Lung (tissue), 12 donors: ENCODE measurements around the gene MAP1LC3B. TPM values are rescaled to one million over a fixed set of nuclear protein-coding genes. Genes with fewer than 3 reads are reported as not detected.

Source experiments
- ATAC-seq: fragments of 200-7000 bp; cut with Tn5 transposase; one replicate; pipeline ENCODE4 v1.9.1; 2020; ENCODE audit warnings: moderate number of reproducible peaks; ENCODE audit not compliant: insufficient read depth, low FRiP score
- DNase-seq, 3 donors: peaks; one replicate each; pipeline ENCODE4 v3.0.0-alpha.2; 2013 to 2017
- H3K27ac ChIP-seq, 2 donors: one replicate each; pipeline ENCODE4 v1.5.1; 2013; ENCODE audit warnings: mild to moderate bottlenecking in 2 of 2, moderate library complexity in 2 of 2, control low read depth in 1 of 2, inconsistent platforms in 1 of 2, low read depth in 1 of 2, low read length in 1 of 2
- H3K27me3 ChIP-seq, 3 donors: one replicate each; pipeline ENCODE4 v1.5.1; 2013; ENCODE audit warnings: low read length in 2 of 3; ENCODE audit not compliant: control insufficient read depth in 3 of 3, insufficient read depth in 3 of 3
- H3K36me3 ChIP-seq, 4 donors: one replicate each; pipeline ENCODE4 v1.5.1; 2013; ENCODE audit warnings: low read length in 4 of 4, mild to moderate bottlenecking in 1 of 4, moderate library complexity in 1 of 4; ENCODE audit not compliant: control insufficient read depth in 4 of 4, insufficient read depth in 4 of 4
- H3K4me1 ChIP-seq, 5 donors: one replicate each; pipeline ENCODE4 v1.5.1; 2013; ENCODE audit warnings: low read length in 5 of 5, mild to moderate bottlenecking in 2 of 5, moderate library complexity in 1 of 5; ENCODE audit not compliant: control insufficient read depth in 5 of 5, insufficient read depth in 5 of 5
- H3K4me3 ChIP-seq: one replicate; pipeline ENCODE4 v1.5.1; 2013; ENCODE audit warnings: mild to moderate bottlenecking, control low read depth, moderate library complexity
- H3K9ac ChIP-seq, 2 donors: one replicate each; pipeline ENCODE4 v1.5.1; 2013; ENCODE audit warnings: low read length in 2 of 2, control low read depth in 1 of 2; ENCODE audit not compliant: insufficient read depth in 1 of 2
- H3K9me3 ChIP-seq, 4 donors: one replicate each; pipeline ENCODE4 v1.5.1; 2013; ENCODE audit warnings: low read length in 3 of 4, mild to moderate bottlenecking in 1 of 4, moderate library complexity in 1 of 4; ENCODE audit not compliant: control insufficient read depth in 4 of 4, insufficient read depth in 3 of 4
- WGBS, 2 donors: extraction: QIAGEN DNeasy Blood & Tissue Kit; methylation state at CpG; one replicate each; pipeline ENCODE4 v1.1.7; 2013; 5-methylcytosine and 5-hydroxymethylcytosine counted together
- polyA plus RNA-seq, 2 donors: library from polyadenylated mRNA; stranded (reverse); fragments of 200-250 nt; gene quantifications; one replicate each; pipeline ENCODE4 v1.2.1, GENCODE V29; 2013
- total RNA-seq, 2 donors: library from RNA; depleted of rRNA in 1 of 2; stranded (reverse); fragments of >200 nt in 1 of 2; gene quantifications; one replicate each; pipeline ENCODE4 v1.2.1, GENCODE V29; 2014 to 2021
- TF ChIP-seq, protein P1 (sequence below): IDR thresholded peaks from 2 replicates; pipeline ENCODE4 v1.5.1; 2012; ENCODE audit warnings: mild to moderate bottlenecking; ENCODE audit errors: control extremely low read depth, extremely low read depth
- donor health status: control.
- donor health status: control.
- donor health status: Bipolar disorder and iron deficiency.
- donor health status: healthy.
- donor health status: DM: yes; HTN: yes; CAD: no.

The MAP1LC3B gene
- total and polyA plus RNA-seq, 4 donors, result 43.3 to 62.2 (median 47.7) TPM

DNA sequence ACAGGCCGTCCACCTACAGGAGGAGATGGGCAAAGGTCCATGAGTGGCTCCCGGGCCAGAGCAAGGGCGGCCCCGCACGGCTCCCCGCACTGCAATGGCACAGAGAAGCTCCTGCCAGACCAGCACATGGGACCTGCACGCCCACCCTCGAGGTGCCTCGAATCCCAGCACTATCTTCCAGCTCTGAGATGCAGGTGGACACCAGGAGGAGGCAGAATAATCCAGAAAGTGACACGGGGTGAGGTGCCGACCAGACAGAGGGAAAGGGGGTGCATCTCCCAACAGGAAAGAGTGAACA is 48.4 kb upstream of the MAP1LC3B start:
- WGBS, 2 donors, result 91 to 93% methylated on average over 11 of the region's 11 CpGs
- TF ChIP-seq, protein P1, sequence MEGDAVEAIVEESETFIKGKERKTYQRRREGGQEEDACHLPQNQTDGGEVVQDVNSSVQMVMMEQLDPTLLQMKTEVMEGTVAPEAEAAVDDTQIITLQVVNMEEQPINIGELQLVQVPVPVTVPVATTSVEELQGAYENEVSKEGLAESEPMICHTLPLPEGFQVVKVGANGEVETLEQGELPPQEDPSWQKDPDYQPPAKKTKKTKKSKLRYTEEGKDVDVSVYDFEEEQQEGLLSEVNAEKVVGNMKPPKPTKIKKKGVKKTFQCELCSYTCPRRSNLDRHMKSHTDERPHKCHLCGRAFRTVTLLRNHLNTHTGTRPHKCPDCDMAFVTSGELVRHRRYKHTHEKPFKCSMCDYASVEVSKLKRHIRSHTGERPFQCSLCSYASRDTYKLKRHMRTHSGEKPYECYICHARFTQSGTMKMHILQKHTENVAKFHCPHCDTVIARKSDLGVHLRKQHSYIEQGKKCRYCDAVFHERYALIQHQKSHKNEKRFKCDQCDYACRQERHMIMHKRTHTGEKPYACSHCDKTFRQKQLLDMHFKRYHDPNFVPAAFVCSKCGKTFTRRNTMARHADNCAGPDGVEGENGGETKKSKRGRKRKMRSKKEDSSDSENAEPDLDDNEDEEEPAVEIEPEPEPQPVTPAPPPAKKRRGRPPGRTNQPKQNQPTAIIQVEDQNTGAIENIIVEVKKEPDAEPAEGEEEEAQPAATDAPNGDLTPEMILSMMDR, result no peak
- peaks cover 0 to 32% (median 13%) of the 10 kb centered on the region in 4 donors for H3K36me3 ChIP-seq
- H3K4me1 ChIP-seq, result peaks cover 0 to 9% (median 0%) of the 10 kb centered on the region in 5 donors
- H3K27ac ChIP-seq, result no peak overlapping the region
- ATAC-seq (no peak), DNase-seq (no peak)
- no peaks in the 10 kb centered on the region for H3K27me3 ChIP-seq
- no peaks in the 10 kb centered on the region for H3K9me3 ChIP-seq
- H3K9ac ChIP-seq, result no peak overlapping the region
- H3K4me3 ChIP-seq, result no peak overlapping the region

DNA sequence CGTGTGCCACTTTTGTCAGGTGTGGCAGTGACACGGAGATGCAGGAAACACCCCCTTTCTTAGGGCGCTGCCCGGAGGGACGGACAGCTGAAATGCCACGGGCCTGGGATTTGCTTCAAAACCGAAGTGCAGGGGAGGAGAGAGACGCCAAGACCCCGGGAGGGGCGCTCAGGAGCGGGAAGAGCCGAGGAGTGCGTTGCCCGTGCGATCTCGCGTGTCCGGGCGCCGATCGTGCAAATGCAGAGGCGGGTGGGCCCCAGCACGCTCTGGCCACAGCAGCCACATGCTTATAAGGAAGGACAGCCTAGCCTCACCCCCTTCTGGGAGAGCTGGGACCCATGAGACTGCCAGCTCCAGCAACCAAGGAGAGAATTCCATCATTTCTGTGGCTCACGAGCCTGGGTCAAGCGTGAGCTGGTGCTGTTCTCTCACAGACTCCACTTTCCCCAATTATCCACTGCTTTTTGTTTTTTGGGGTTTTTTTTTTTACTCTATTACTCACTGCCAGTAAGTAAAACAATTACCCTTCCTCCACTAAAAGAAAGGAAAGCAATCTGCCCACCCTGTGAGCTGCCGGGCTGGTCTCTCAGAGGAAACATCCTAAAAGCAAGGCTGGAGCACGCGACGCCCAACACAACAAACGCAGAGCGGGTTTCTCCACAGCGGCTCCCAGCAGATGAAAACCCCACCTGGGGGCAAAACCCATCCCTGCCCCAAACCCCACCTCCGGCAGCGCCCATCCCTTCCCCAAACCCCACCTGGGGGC is 47.8 kb upstream of the MAP1LC3B start:
- 88 to 93% methylated on average over 31 to 34 of the region's 34 CpGs for WGBS, 2 donors
- Histone ChIP-seq H3K9me3 (no peaks in the 10 kb centered on the region), H3K36me3 (peaks cover 0 to 28% (median 13%) of the 10 kb centered on the region in 4 donors), H3K9ac (no peak overlapping the region), H3K27me3 (no peaks in the 10 kb centered on the region), H3K4me3 (no peak overlapping the region), H3K27ac (no peak overlapping the region), H3K4me1 (peaks cover 0 to 9% (median 0%) of the 10 kb centered on the region in 5 donors)
- DNase-seq, result no peak
- TF ChIP-seq, protein P1, result no peak
- ATAC-seq, result no peak

DNA sequence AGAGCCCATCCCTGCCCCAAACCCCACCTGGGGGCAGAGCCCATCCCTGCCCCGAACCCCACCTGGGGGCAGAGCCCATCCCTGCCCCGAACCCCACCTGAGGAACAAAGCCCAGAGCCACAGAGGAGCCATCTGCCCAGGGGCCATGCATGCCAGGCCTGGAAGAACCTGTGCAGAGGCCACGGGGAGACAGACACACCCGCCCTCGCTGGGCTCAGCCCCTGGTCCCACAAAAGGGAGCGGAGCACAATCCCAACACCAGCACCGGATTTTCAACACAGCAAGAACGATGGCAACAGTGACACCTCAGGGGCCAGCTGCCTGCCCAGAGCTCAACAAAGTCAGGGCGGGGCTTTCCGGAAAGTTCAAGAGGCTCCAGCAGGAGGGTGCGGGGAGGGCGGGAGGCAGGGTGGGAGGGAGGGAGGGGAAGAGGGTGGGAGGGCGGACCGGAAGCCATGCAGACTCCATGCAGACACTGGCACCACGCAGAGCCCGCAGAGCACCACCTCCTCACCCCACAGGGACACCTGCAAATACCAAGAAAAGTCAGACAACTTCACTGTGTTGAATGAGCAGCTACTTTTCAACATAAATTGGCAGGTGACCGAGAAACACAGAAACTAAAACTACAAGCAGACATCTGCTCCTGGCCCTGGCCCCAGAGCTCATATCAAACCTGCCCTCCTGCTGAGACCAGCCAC is 47.1 kb upstream of the MAP1LC3B start:
- Histone ChIP-seq H3K9ac (no peak overlapping the region), H3K9me3 (no peaks in the 10 kb centered on the region), H3K27ac (peak overlapping the region in 1 of 2 donors; percentile 18), H3K36me3 (peaks cover 0 to 26% (median 13%) of the 10 kb centered on the region in 4 donors), H3K27me3 (no peaks in the 10 kb centered on the region), H3K4me1 (peaks cover 0 to 9% (median 0%) of the 10 kb centered on the region in 5 donors), H3K4me3 (no peak overlapping the region)
- WGBS, 2 donors, result 55 to 74% methylated on average over 17 of the region's 17 CpGs
- DNase-seq, result peak; percentile 34 to 42 (median 37)
- TF ChIP-seq, protein P1, result no peak
- ATAC-seq, result peak; percentile 16
